Activated CD8-positive, alpha-beta memory T cell treated with anti-CD3 and anti-CD28 coated beads for 48 hours (primary cell): ENCODE results near the gene MKX.

Experiments used
- DNase-seq, 3 experiments: peaks; one replicate each; pipeline ENCODE4 v3.0.0-alpha.2; 2020; ENCODE audit warnings: low read depth in 2 of 3, low spot score in 2 of 3

MKX gene, protein sequence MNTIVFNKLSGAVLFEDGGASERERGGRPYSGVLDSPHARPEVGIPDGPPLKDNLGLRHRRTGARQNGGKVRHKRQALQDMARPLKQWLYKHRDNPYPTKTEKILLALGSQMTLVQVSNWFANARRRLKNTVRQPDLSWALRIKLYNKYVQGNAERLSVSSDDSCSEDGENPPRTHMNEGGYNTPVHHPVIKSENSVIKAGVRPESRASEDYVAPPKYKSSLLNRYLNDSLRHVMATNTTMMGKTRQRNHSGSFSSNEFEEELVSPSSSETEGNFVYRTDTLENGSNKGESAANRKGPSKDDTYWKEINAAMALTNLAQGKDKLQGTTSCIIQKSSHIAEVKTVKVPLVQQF

DNA sequence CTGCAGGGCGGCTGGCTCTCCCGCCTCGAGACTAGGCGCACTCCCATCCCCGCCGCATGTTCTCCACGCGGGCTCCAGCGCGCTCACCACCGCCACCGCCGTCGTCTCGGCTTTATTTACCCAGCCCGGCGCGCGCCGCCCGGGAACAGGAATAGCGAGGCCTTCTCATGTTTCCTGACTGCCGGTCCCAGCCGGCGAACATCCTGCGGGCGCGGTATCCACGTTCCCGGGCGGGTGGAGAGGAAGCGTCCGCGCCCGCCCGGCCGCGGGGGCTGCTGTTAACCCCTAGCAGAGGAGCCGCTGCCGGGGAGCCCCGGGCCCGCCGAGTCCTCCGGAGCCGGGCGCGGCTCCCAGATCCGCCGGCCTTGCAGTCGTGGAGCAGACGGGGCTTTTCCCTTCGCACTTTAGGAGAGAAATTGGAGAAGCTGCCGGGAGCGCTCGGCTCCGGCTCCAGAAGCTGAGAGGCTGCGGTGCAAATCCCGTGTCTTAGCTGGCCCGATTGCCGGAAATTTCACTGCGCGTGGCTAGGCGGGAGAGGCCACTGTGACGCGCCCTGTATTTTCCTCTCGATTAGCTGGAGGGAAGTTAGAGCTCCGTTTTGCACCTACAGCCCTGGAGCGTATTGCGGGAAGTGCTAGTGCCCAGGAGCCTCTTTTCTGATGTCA, at the start of gene MKX:
MKX (minus strand) TSS at position 88 of the 665 bp plus-strand sequence. CDS start 2,404 bp downstream, outside the sequence.
- DNase-seq: no peak

DNA sequence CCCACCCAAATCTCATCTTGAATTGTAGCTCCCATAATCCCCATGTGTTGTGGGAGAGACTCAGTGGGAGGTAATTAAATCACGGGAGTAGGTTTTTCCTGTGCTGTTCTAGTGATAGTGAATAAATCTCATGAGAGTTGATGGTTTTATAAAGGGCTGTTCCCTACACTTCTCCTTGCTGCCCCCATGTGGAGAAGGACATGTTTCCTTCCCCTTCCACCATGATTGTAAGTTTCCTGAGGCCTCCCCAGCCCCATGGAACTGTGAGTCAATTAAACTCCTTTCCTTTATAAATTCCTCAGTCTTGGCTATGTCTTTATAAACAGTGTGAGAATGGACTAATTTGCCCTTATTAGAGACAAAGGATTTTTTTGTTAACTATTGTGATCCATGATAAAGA, 48.5 kb upstream of the MKX start:
- DNase-seq: no peak

DNA sequence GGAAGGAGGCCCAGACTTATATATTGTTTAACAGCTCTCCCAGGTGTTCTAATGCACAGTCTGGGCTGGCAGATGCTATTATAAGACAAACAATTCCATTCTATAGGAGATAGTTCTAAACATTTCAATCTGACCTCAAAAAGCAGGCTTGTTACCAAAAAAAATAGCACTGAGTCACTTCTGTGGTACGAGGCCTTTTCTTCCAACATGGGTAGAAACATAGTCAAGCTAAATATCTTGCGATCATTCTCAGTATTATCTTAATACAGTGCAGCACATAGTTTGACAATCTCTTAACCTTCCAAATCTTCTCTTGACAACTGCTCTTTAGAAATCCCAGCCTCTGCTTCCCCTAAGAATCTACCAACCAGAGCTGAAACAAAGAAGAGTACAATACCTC, 46.6 kb upstream of the MKX start:
- no peak for DNase-seq

DNA sequence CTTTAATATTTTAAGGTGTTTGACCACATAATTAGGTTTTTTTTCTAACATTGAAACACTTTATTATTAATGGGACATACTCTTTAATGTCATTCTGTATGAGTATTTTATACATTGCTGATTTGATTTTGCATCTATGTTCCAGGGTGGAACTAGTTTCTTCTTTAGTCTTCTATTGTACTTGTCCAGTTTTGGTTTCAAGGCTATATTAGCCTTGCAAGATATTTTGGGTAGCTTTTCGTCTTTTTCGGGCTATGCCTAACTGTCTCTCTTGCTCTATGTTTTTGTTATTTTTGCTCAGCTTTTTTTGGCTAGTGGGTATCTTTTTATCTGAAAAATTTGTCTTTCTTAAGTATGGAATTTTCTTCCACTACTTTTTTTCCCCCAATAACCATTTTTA, 38.7 kb upstream of the MKX start:
- no peak for DNase-seq

DNA sequence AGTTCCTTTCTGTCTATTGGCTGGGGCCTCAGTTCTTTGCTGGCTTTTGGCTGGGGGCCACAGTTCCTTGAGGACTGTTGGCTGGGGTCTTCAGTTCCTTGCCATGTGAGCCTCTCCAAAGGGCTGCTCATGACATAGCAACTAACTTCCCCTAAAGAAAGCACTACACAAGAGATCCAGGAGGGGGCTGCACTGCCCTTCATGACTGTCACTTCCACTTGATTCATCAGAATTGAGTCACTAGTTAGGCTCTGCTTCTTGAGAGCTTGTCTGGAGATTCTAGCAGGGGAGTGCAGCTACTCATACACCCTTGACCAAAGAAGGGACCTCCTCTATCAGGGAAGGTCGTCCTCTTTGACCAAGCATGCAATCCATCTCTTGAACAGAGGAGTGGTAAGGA, 38.0 kb upstream of the MKX start:
- no peak for DNase-seq

DNA sequence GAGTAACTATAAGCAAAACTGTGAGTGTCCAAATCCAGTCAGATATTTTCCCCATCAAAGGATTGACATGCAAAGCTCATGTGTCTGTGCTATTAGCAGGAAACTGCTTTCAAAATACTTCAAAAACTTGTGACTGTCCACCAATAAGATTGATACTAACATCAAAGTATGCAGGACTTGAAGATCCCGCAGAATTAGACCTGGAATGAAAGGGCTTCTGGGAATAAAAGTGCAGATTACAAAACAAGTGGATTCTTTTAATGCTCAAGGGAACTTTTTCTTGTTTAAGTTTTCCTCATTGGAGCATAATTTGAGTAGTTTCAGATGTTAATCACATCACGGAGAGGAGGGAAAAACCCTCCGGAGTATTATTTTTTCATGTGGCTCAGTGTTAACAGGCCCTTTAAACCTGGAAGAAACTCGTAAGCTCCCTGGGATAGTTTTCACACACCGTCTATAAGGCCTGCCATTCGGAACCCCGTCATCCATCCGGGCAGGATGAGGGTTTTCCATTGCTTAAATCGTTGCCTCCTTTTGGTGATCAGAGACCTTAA, 33.9 kb upstream of the MKX start:
- DNase-seq: no peak

DNA sequence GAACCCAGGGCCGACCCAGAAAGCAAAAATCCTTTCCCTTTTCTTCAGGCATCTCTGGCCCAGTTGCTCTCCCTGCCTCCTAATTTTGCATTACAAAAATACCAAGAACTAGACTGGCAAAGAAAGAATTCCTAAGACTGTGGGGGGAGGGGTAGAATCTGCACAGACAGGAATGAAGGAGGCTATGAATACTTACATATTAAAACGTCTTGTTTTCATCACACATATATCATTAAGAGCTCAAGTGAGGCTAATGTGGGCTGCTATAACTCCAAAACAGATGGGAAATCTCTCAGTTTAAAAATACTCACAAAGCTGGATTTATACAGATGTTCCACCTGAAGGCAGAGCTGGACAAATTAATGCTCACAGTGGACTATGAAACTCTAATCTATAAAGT, 29.2 kb upstream of the MKX start:
- DNase-seq: no peak

DNA sequence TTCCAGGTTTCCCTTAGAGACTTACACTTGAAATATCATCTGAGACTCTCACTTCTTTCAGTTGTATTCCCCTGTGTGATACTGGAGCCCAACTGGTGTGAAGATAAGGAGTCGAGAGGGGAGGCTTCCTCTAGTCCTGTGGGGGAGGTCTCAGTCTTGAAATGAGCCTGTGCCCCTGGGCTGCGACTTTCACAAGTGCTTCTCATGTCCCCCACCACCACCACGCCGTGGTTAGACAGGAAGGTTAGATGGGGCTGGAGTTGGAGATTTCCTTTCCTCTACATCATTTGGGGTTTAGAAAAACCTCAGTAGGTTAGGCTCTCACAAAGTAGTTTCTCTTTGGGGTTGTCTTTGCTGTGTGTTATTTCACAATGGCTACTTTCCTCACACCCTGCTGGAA, 25.6 kb upstream of the MKX start:
- peak in 1 of 3 experiments; percentile 34 for DNase-seq

DNA sequence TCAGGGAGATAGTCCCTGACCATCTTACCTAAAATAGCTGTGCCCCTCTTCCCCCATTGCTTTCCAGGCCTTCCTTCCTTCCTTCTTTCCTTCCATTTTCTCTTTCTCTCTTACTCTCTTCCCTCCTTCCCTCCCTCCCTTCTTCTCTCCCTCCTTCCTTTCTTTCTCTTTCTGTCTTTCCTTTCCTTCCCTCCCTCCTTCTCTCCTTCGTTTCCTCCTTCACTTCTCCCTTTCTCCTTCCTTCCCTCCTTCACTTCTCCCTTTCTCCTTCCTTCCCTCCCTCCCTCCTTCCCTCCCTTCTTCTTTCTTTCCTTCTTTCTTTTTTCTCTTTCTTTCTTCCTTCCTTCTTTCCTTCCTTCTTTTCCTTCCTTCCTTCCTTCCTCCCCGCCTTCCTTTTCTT, 24.6 kb upstream of the MKX start:
- no peak for DNase-seq

DNA sequence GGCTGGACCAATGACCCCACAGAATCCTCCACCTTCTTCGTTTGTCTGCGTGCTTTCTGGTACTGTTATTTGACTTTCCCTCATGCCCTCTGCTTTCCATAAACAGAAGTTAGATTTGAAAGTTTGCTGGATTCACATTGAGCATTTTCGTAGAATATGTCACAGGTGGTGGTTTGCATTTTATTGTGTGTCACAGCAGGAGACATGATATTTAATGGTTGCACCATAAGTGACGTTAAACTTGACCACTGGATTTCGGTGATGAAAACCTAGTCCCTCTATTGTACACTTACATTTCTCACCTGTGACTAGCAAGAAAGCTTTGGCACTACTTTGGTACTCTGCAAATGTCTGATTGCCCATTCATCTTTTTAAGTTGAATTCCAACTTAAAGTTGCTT, 15.2 kb upstream of the MKX start:
- no peak for DNase-seq

DNA sequence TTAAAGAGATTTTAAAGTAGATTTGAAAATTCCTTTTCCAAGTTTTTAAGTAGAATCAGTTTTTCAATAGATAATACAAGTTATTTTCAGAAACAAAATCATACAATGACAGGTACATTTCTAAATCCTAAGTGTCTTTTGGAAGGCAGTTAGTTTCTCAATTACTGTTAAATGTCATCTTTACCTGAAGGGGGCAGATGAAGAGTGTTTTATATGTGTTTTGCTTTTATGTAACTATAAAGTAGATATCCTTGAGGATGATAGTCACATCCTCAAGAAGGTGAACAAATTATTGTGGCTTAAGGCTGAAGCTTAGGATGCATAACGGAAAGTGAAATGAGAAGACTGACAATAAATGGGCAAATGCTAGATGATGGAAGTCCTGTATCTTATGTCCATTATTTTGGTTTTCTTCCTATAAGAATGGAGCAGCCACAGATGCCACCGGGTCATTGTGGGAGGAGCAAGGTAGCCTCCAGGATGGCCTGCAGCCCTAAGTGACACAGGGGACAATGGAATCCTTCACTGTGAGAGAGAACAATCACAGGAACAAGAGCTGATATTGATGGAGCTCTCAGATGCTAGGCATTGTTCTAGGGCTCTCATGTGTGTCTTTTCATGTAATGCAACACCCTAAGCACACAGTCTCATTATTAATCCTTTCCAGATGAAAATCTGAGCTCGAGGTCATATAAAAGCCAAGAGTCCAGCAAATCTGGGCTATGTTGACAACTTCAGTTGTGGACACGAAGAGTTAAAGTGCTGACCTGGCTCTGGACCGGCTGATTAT, 14.1 kb upstream of the MKX start:
- no peak for DNase-seq

DNA sequence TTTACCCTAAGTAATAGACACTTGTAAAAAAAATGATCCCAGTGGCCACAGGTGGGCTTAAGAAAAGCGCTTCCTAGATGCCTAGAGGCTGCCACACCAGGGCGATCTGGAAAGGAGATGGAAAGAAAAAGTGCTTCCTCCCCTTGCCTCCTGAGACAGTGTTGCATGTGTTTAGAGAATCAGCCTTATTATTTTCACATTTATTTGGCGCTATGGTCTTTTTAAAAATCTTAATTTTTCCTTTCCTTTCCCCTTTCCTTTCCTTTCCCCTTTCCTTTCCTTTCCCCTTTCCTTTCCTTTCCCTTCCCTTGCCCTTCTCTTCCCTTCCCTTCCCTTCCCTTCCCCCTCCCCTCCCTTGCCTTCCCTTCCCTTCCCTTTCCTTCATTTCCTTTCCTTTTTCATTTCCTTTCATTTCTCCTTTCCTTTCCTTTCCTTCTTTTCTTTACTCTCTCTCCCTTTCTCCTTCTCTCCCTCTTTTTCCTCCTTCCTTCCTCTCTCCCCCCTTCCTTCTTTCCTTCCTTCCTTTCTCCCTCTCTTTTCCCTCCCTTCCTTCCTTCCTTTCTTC, 7.1 kb upstream of the MKX start:
- no peak for DNase-seq

DNA sequence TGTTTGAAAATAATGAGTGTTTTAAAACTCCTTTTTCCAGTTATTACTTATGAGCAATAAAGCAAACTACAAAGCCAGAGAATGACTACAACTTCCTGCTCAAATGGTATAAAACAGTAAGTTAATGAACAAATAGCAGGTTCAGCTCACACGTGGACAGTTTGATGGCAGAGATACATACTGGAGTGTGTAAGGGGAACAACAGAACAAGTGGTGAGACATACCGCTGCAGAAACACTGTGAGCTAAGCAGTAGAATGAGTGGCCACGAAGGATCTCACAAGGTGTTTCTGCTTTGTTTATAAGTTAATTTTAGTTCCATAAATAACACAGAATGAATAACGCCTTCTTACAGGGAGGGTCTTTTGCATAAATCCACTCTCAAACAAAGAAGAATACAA, 3.0 kb upstream of the MKX start:
- DNase-seq: no peak

DNA sequence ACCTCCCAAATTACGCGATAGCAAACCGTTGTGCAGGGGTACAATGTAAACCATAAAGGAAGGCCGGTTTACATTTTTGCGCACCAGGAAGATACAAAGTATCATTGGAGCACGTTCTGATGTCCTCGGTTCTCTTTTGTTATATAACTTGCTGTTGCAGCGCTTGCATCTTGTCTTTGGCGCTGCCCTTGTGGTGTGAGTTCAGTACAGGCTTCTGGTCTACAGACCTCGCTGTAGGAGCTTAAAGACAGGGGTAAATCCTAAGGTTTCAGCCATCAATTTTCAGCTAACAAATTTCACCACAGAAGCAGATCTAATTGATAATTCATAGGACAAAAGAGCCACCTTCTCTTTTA, 1.5 kb upstream of the MKX start:
- DNase-seq: no peak

DNA sequence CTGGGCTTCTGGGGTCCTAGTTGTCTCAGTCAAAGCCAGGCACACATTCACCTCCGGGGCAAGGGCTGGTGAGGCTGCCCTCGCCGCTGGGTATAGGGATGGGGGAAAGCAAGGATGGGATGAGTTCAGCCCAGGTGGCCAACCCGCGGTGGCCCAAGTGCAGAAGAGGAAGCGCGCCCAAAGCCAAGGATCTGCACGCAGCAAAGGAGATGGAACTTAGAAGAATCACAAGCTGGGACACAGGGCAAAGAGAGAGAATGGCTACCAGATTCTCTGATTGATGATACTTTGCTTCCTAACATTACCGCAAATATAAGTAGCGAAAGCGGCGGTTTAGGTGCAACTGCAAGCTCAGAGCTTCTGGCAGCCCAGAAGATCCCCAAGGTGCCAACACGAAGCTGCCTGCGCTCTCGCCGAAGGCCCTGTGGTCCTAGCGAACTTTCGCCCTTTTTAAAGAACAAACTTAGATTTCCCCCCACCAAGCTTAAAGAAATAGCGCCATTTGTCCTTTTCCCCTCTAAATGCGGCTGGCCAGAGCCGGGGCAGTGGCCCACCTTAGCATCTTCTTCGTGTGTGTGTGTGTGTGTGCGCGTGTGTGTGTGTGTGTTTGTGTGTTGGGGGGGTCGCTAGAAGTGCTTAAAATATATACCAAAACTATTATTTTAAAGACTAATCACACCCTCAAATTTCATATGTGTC, 927 bp upstream of the MKX start:
- peak in 1 of 3 experiments; percentile 7 for DNase-seq

DNA sequence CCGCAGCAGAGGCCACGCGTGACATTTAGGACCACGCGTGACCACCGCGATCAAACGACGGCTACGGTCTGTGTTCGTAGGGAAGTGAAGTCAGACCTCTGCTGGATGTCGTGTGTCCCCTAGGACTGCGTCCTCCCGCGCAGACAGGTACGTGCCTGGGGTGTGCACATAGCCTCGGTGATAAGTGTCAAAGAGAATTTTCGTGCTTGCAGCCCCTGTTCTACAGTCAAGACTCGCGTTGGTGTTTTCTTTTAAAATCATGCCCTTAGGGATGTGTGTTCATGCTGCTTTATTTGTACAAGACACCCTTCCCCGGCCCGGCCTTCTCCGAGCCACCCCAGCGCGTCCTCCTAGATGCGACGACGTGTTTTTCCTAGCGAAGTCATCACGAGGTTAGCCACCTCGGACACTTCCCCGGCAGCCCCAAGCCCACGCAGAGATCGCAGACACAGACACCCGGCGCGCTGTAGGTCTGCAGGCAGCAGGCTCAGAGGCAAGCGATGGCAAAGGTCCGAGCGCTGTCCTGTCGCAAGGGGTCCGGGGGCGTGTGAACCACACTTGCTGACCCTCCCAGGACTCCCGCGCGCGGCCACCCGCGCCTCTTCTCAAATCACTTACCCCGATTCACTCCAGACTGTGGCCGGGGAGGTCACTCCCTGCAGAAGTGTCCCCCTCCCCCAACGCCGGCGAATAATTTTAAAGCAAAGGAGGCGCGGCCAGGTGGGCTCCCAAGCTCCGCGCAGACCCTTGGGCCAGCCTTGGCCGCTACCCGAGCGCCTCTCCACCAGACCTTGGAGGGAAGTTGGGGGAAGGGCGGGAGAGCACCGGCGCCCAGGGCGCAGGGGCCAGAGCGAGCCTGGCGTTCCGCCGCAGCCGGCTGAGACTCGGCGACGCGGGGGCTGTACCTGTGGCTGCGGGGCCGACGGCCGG, 552 bp downstream of the MKX start:
- DNase-seq: no peak

DNA sequence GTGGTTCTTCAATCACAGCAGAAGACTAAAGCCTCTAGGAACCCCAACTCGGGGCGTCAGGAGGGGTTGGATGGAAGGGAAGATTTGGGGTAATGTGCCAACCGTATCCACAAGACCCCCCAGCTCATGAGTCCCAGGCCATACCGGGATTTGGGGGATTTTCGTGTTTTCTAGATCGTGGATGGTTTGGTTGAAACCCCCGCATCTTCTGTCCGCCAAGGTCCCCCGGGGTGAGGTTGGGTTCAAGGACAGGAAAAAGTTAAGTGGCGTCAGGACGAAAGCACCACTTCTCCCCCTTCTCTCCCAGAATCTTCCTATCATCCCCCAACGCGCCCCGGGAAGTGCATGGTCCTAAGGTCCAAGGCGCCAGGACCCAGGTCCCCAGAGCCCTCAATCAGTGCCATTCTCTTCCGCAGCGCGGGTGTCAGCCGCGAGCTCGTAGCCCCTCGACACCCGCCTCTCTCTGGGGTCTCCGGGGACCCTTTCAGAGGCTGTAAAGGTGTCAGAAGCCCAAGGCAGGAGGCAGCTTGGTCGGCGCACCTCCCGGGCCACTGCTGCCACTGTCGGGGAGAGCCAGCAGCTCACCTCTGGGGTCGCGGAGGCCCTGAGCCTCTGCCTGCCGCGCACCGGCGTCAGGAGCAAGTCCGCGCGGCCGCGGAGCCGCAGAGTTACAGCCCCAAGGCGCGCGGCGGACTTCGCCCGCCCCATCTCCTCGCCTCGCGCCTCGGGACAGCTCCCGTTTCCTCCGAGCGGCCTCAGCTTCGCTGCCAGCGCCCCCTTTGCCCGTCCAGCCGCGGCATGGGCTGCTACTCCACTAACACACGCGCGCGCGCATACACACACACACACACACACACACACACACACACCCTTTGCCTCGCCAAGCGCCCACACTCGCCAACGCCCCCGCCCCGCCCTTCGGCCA, 1.5 kb downstream of the MKX start:
- no peak for DNase-seq

DNA sequence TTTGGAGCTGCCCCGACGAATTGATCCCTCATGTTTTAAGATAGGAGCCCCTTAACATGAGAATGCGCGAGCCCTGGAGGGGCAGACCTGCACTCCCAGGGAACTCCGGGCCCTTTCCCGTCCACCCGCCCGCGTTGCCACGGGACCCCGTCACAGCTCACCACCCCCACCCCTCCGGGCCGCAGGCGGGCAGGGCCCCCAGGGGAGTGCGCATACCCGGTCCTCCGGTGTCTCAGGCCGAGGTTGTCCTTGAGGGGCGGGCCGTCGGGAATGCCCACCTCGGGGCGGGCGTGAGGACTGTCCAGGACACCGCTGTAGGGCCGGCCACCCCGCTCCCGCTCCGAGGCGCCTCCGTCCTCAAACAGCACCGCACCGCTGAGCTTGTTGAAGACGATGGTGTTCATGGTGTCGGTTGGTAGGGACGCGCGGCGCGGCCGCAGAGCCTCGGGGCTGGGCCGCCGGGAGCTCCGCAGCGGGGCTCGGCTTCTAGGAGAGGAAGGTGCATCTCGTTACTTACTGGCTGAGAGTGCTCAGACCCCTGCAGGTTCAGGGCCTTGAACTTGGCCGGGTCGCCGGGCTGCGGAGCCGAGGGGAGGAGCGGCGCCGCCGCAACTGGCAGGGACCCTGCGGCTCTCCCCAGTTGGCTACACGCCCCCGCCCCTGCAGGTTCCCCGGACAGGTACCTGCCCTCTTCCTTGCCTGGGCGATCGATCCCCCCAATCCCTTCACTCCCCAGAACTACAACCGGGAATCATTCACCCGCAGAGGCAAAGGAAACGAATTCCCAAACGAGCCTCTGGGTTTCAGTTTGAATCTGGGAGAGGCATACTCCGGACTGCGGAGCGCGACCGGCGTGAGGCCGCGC, 2.4 kb downstream of the MKX start:
- DNase-seq: peak in 1 of 3 experiments; percentile 19
